Activated CD8-positive, alpha-beta memory T cell treated with anti-CD3 and anti-CD28 coated beads for 1 hour (primary cell): ENCODE data around the gene TMEM198.

Experiments
- DNase-seq, 2 donors: peaks; one replicate each; pipeline ENCODE4 v3.0.0-alpha.2; 2020; ENCODE audit warnings: low read depth in 1 of 2; ENCODE audit errors: extremely low read depth in 1 of 2

TMEM198 gene, protein sequence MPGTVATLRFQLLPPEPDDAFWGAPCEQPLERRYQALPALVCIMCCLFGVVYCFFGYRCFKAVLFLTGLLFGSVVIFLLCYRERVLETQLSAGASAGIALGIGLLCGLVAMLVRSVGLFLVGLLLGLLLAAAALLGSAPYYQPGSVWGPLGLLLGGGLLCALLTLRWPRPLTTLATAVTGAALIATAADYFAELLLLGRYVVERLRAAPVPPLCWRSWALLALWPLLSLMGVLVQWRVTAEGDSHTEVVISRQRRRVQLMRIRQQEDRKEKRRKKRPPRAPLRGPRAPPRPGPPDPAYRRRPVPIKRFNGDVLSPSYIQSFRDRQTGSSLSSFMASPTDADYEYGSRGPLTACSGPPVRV

DNA sequence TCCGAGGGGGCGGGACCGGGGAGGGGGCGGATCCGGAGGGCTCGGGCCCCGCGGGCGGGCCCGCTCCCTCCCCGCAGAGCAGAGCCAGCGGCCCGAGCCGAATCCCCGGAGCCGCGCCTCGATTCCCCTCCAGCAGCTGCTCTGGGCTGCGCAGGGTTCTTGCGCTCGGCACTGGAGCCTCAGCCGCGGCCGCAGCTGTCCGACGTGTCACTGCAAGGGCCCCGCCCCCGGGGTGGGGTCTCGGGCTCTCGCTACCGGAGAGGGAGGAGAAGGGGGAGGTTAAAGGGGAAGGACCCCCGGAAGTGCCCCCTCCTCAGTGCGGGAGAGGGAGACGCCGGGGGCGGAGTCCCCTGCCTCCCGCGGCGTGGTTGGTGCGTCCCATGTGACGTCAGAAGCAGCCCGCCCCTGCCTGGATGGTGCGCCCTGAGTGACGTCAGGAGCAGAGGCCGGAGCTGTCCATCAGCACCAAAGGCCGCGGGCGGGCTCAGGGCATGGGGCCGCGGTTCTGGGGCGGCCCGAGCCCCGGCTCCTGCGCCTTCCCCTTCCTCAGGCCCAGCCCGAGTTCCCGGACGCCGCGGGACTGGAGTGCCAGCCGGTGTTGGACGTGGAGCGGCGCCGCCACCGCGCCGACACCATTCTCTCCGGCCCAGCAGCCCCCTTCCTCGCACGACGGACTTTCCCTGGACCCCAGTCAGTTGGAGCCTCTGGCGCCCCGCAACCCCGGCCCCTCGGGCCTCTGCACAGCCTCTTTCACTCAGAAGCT, at the start of gene TMEM198, which contains the start of gene CHPF:
TSS of gene TMEM198 (plus strand) at position 433 of the 763 bp plus-strand sequence. CDS start 700 bp downstream, outside the sequence.
TSS of gene CHPF (minus strand) at position 214 of the 763 bp plus-strand sequence. CDS start 271 bp downstream, outside the sequence.
- peak; percentile 81 to 84 for DNase-seq

DNA sequence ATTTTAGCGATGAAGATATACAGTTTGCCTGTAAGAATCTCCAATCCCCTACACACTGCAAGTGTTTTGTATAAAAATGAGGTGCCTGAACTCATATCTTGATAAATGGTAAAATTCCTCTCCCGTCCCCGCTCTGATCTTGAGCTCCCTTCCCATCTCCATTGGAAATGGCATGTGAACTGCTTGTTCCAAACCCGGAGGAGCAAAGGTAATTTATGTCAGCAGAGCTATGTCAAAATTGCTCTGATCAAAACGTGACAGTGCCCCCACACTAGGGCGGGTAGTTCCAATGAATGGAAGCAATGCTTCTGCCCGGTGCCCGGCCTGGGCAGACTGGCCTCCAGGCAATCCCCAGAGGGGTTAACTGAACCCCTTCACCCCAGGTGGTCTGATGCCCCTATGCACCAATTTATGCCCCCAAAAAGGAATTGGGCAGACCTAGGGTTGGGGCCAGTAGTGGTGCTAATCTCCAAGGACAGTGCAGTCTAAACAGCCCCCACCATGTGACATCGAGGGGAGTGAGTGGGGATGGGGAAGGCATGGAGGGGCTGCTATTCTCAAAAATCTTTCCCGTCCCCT, 48.8 kb upstream of the TMEM198 start:
- DNase-seq = no peak

DNA sequence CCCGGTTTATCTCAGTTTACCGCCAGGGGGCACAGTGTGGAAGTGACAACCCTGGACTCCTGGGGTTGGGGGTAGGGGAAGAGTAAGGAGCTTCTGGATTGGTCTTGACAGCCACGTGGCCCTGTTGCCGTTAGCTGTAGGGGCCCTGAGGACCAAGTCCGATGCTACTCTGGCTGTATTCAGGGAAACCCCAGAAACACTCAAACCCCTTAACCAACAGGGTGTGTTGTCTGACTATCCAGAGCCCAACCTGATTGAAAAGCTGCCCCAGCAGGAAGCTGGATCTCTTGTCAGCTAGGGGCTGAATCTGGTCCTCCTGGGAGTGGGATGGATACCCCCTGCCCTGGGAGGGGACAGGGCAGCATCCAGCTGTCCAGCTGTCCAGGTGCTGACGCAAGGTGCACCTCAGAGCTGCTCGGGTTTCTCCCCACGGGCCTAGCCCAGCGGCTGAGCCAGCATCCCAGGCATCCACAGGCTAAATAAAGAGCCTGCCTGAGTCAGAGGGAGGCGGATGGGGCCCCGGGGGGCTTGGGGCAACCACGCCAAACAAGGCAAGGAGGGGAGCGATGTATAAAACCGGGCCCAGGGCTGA, 48.2 kb upstream of the TMEM198 start:
- peak in 1 of 2 donors; percentile 30 for DNase-seq

DNA sequence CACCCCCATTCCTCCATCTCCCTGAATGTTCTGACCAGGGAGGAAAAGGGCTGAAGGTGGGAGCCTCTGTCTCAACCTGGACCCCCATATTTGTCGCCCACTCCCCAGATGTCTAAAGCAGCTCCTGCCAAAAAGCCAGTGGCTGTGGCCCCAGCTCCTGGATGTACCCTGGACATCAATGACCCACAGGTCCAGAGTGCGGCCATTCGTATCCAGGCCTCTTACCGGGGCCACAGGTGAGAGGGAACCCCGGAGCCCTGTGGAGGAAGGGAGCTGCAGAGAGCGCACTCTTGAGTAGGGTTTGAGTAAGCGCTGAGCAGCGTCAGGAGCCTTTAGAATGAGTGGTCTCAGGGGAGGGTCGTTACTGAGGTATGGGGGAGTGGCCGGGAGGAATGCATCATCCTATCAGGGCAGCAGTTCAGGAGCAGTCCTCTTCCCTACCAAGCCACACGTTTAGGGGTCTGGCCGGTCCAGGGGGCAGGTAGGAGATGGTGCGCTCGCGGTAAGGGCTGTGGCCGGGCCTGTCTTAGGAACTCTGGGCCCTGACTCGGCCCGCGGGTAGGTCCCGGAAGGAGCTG, 47.5 kb upstream of the TMEM198 start:
- no peak for DNase-seq

DNA sequence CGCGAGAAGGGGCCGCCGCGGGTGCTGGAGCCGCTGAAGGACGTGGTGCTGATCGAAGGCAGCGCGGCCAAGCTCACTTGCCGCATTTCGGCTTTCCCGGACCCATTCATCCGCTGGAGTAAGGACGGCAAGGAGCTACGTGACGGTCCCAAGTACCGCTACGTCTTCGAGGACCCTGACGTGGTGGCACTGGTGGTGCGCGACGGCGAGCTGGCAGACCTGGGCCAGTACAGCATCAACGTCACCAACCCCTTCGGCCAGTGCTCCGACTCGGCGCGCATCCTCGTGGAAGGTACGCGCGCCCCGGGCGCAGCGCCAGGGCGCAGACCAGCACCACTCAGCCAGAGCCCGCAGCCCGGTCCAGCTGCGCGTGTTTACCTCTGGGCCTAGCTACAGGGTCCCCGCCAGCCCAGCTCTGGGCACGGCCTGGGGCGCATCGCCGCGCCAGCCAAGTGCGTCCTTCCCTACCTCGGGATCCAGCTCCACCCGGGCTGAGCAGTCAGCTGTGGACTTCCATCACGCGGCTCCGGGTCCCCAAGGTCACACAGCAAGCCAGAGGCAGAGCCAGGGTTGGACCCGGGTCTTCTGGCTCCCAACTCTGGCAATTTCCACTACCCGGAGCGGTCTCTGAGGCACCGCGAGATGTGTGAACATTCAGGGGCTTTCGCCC, 46.9 kb upstream of the TMEM198 start:
- DNase-seq = no peak

DNA sequence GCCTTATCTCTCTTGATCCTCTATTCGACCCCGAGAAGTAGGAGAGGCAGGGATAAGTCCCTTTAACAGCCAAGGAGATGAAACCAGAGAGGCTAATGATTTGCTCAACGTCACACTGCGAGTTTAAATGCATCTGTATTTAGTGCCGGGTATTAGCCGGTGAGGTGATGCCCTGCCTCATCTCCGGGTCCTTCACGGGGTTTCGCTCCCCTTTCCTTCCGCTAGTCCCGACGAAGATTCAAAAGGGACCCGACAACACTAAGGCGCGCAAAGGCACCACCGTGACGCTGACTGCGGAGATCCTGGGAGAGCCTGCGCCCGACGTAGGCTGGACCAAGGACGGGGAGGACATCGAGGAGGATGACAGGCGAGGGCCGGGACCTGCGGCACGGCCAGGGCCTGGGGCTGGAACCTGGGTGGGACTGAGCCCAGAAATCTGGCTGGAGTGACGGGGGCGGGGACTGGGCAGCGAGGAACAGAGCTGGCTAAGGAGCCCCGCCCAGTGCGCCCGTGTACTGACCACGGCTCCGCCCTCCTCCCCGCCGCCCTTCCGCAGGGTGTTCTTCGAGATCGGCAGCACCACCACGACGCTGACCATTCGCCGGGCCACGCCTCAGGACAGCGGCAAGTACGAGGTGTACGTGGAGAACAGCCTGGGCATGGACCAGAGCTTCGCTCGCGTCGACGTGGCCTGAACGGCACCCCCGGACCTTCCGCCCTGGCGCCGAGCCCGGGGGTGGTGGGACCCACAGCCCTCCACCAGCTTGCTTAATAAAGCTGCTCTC, 46.1 kb upstream of the TMEM198 start:
- no peak for DNase-seq

DNA sequence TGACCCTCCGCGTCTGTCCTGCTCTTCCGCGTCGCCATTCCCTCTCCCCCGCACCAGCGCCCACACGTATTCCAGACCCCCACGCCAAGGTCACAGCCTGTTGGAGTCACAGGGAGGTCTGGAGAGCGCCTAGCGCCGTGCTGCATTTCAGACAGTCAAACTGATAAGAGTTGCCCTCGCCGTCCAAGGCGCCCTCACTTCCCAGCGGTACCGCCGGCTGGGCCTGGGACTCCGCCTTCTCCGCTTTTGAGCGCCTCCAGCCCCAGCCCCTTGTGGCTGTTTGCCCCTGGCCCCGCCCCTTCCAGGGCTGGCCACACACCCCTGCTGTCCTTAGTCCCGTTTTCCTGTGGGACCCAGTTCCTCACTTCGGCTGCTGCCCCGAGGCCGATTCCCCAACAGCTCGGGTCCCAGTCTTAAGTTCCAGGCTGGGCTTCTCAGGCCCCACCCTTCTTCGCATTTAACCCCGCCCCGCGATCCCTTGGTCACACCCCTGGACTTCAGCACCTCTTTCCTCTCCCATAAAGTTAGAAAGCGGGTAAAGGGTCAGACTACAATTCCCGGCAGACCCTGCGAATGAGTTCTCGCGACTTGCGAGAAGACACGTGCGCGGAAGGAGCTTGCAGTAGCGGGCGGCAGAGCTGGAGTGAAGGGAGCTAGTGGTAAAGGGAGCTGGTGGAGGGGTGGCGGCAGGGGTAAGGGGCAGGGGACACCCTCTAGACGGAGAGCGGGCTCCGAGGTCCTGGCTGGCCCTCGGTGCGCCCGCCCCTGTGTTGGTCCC, 45.4 kb upstream of the TMEM198 start, which contains the start of gene GMPPA:
TSS of gene GMPPA (plus strand) at position 612 of the 778 bp plus-strand sequence. CDS start 1,085 bp downstream, outside the sequence.
- peak; percentile 71 to 77 for DNase-seq

DNA sequence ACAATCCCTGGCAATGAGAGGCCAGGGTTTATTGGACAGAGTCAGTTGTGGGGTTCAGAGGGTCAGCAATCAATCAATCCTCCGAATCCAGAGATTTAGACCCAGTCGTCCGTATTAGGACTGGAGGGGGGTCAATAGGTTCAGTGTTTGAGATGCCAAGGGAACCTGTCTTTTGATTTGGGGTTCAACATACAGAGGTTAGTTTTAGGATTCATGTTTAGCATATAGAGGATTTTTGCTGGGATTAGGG, 44.8 kb upstream of the TMEM198 start:
- DNase-seq = no peak

DNA sequence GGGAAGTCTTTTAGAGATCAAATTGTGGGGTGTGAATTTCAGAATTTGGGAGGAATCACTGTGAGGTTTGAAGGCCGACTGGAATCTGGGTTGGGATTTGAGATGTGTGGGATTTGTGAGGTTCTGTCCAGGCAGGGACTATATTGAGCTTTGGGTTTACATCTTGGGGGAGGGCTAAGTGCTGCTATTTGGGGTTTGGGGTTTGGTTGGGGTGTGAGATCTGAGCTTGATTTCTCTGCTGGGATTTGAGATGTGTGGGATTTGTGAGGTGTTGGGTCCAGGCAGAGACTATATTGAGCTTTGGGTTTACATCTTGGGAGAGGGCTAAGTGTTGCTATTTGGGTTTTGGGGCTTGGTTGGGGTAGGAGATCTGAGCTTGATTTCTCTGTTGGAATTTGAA, 44.3 kb upstream of the TMEM198 start:
- DNase-seq = no peak

DNA sequence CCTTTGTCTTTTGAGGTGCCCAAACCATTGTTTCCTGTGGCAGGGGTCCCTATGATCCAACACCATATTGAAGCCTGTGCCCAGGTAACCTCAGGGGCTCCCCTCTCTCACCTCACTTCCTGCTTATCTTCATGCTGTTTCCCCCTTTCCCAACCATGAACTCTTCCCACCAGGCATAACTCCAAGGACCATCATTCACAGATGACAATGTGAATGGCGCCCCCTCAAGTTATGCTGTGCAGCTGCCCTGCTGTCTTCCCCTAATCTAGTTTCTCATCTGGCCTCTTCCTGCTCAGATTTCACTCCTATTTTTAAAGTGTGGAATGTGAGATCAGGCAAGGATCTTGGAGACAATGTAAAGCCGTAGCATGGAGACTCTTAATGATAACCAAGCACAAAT, 43.7 kb upstream of the TMEM198 start:
- no peak for DNase-seq

DNA sequence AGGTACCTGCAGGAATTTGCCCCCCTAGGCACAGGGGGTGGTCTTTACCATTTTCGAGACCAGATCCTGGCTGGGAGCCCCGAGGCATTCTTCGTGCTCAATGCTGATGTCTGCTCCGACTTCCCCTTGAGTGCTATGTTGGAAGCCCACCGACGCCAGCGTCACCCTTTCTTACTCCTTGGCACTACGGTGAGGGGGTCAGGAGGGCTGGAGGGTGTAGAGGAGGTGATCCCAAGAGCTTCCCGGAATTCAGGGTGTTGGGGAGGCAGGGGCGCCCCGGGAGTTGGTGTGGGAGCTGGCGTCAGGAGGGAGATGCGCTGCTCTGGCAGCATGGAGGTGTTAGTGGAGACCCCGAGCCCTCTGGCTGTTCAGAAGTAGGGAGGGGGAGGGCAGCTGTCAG, 42.0 kb upstream of the TMEM198 start:
- DNase-seq = no peak

DNA sequence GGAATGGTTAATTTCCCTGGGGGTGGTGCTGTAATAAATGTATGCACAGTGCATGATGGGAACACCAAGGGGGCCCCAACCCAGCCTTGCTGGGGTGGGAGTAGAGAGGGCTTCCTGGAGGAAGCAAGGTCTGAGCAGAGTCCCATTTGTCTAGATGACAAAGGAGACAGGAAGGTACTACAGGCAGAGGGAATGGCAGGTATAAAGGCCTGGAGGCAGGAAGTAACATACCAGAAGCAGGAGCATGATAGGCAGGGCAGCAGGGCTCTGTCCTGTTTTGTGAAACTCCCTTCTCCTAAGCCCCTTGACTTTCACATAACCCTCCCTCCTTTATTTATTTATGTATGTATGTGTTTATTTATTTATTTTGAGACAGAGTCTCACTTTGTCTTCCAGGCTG, 41.2 kb upstream of the TMEM198 start:
- no peak for DNase-seq

DNA sequence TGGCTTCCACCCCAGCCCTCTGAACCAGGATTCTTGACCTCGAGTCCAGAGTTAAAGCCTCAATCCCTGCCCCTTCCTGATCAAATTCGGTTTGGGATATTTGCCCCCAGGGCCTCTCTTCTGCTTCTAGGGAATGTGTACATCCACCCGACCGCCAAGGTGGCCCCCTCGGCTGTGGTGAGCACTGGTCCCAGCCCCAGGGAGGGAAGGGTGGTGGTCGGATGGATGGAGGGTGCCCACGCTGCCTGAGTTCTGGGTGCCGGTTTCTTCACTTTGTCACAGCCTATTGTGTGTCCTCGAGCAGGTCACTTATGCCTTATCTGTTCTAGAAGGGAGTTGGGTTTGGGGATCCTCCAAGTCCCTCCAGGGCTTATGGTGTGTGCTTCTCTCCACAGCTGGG, 38.2 kb upstream of the TMEM198 start:
- DNase-seq = no peak

DNA sequence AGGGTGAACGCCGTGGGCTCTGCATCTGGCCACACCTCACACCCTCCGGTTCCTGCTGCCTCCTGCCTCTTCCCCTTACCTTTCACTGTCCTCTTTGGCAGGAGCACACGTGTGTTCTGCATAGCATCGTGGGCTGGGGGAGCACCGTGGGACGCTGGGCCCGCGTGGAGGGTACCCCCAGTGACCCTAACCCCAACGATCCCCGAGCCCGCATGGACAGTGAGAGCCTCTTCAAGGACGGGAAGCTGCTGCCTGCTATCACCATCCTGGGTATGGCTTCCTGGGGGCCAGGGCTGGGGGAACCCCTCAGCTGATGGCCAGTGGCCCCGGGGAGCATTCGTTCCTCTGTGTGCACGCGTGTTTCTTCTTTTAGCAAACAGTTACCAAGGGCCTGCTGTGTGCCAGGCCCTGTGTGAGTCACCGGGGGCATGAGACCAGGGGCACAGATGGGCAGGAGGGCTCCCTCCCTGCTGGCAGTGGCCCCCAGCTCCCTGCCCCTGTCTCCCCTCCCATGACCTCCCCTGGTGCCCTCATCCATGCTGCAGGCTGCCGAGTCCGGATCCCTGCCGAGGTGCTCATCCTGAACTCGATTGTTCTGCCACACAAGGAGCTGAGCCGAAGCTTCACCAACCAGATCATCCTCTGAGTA, 37.6 kb upstream of the TMEM198 start:
- no peak for DNase-seq

DNA sequence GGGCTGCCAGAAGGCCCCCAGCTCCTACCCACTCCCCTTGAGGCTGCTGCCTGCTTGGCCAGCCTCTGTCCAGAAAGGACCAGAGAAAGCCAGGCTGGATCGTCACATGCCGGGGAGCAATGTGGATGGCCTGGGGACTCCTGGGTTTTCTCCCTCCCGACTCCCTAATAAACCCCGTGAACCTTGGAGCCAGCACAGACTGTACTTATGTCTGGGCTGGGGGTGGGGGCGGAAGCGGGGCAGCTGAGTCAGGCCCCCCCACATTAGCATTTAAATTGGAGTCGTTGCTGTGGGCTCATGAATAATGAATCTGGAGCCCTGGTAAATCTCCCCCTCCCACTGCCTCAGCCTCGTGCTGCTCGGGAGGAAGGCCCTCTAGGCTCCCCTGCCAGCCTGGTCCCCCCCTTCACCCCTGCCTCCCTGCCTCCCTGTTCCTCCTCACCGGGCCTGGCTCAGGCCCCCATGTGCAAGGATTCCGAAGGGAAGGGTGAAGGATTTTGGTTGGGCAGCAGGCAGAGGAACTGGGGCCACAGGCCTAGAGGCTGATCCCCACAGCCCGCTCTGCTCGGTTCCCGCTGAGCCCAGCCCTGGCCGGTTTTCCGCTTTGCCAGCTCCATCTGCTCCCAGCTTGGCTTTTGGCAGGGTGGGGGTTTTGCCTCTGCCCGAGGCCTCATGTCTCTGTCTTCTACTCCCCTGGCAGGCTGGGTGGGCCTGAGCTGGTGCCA, 36.9 kb upstream of the TMEM198 start:
- no peak for DNase-seq

DNA sequence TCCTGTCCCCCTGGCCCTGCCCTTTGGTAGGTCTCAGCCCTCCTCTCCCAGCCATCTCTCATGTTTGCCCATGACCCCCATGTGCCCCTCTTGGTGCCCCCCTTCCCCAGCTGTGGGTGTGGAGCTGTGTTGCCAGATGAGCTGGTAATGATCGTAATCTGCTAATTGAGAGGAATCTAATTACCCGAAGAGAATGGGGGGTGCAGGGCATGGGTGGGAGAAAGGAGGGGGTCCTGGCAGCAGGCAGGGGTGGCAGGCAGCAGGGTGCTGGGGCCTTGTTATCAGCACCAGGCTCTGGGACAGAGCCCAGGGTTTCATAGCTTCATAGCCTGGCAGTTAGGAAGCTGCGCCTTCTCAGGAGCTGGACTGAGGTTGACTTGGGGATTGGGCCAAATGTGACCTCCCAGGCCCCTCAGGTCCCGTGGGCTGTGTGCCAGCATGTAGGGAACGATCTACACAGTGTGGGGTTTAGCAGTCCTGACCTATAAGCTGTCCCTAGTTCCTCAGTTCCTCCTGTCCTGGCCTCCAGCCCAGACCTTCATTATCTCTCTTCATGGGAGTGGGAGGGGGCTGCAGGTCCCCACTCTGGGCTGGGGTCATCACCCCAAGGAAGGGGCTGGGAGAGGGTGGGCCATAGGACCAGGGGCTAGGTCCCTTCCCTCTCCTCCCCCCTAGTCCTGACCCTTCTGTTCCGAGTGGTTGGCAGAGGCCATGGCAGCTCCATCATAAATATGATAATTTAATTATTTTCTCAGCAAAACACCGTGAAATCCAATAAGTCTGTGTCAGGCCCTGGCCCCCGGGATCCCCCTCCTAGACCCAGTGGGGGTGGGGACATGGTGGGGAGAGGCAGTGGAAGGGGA, 36.0 kb upstream of the TMEM198 start:
- DNase-seq = no peak

DNA sequence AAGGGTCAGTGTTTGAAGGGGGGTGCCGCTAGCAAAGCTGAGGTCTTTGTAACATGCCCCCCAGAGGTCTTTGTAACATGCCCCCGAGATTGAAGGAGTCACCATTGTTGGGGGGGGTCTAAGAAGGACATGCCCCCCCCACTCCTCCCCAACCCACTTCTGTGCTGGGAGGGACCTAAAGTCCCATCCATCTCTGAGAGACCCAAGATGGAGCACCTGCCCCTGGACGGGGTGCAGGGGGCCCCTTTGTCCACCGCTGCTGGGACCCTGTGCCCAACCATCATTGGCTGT, 35.4 kb upstream of the TMEM198 start:
- DNase-seq = no peak
